ENCODE results near the gene SLC35E1. TPM values are rescaled to one million over a fixed set of nuclear protein-coding genes. Genes with fewer than 3 reads are reported as not detected.

The SLC35E1 gene
- total RNA-seq, 1 experiment from 2014 or later: 61.0 TPM

DNA sequence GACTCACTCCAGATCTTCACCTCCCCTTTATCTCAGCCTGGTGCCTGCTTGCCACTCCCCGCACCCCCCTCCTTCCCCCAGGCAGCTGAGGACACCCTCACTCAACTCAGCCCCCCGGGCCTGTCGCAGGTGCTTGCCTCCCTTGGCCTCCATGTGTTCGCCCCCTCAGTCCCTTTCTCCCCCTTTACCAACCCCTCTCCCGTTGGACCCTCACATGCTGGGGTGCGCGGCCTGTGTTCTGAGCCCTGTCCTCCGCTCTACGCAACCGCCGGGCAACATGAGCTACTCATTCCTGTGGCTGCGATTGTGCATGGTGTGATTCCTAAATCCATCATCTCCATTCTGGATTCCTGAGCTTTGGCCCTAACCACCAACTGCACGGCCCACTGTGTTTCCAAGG lies 35.1 kb downstream of the SLC35E1 start:
- H3K79me2 ChIP-seq (ENCODE audit: low read depth): peaks cover 74% of the 10 kb centered on the region
- ChIA-PET CTCF (no interaction called here), POLR2A (ENCODE audit: unreplicated experiment) (no interaction called here)
- TF ChIP-seq EZH2 (IDR thresholded peaks at IDR 0.05; ENCODE audit: low read depth): no peak
- TF ChIP-seq, protein P1, sequence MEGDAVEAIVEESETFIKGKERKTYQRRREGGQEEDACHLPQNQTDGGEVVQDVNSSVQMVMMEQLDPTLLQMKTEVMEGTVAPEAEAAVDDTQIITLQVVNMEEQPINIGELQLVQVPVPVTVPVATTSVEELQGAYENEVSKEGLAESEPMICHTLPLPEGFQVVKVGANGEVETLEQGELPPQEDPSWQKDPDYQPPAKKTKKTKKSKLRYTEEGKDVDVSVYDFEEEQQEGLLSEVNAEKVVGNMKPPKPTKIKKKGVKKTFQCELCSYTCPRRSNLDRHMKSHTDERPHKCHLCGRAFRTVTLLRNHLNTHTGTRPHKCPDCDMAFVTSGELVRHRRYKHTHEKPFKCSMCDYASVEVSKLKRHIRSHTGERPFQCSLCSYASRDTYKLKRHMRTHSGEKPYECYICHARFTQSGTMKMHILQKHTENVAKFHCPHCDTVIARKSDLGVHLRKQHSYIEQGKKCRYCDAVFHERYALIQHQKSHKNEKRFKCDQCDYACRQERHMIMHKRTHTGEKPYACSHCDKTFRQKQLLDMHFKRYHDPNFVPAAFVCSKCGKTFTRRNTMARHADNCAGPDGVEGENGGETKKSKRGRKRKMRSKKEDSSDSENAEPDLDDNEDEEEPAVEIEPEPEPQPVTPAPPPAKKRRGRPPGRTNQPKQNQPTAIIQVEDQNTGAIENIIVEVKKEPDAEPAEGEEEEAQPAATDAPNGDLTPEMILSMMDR (conservative IDR thresholded peaks at IDR 0.05): no peak
- H3K9me3 ChIP-seq (ENCODE audit: insufficient read depth, low read depth): no peaks in the 10 kb centered on the region
- no peaks in the 10 kb centered on the region for H3K27me3 ChIP-seq (ENCODE audit: insufficient read depth, low read depth)
- peaks cover 8% of the 10 kb centered on the region for H3K4me1 ChIP-seq (replicated peaks; ENCODE audit: insufficient read depth)
- no peak overlapping the region for H3K27ac ChIP-seq
- intact Hi-C loops (cut with micrococcal nuclease; ENCODE audit: unreplicated experiment): no loop called here
- no TSS peak for BruUV-seq (replicated peaks)
- H2AFZ ChIP-seq: no peak overlapping the region
- peaks cover 54% of the 10 kb centered on the region for H3K36me3 ChIP-seq (ENCODE audit: low read depth)
- no peak for DNase-seq
- H4K20me1 ChIP-seq (ENCODE audit: insufficient read depth): peaks cover 90% of the 10 kb centered on the region
- H3K4me3 ChIP-seq: no peak overlapping the region
- peaks cover 22% of the 10 kb centered on the region; the same call in 1 of the 2 replicates for H3F3A ChIP-seq (ENCODE audit: insufficient read depth, low read depth)
- no peaks in the 10 kb centered on the region for H3K9me2 ChIP-seq (ENCODE audit: insufficient read depth)
- H3K4me2 ChIP-seq: no peak overlapping the region

- intact Hi-C loops (cut with micrococcal nuclease; ENCODE audit: unreplicated experiment): no loop called here
Measured at GRCh38 chr19:16536130-16536529, 36.1 kb downstream of the SLC35E1 start.

DNA sequence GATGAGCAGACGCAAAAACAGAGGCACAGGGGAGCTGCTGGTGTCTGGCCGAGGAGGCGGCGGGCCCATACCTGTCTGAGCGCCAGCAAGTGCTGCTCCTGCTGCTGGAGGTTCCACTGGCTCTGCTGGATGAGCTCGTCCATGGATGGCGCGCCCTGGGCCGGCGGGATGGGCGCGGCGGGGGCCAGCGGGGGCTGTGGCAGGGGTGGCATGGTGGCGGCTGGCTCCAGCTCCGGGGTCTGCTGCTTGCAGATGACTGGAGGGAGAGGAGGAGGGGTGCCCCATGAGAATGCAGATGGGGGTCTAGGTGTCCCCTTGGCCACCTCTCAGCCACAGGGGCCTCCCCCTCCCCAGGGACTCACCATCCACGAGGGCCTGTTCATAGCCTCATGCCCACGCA lies 36.8 kb downstream of the SLC35E1 start:
- peaks cover 59% of the 10 kb centered on the region for H3K36me3 ChIP-seq (ENCODE audit: low read depth)
- CTCF ChIA-PET: no interaction called here
- H3K4me3 ChIP-seq: no peak overlapping the region
- H3K27me3 ChIP-seq (ENCODE audit: insufficient read depth, low read depth): no peaks in the 10 kb centered on the region
- peaks cover 86% of the 10 kb centered on the region for H4K20me1 ChIP-seq (ENCODE audit: insufficient read depth)
- H3K27ac ChIP-seq: no peak overlapping the region
- no TSS peak for BruUV-seq (replicated peaks)
- no peaks in the 10 kb centered on the region for H3K9me2 ChIP-seq (ENCODE audit: insufficient read depth)
- POLR2A ChIA-PET (ENCODE audit: unreplicated experiment): no interaction called here
- intact Hi-C loops (cut with micrococcal nuclease; ENCODE audit: unreplicated experiment): no loop called here
- no peak overlapping the region for H2AFZ ChIP-seq
- no peaks in the 10 kb centered on the region for H3K9me3 ChIP-seq (ENCODE audit: insufficient read depth, low read depth)
- H3K4me1 ChIP-seq (replicated peaks; ENCODE audit: insufficient read depth): no peaks in the 10 kb centered on the region
- TF ChIP-seq, protein P1 (conservative IDR thresholded peaks at IDR 0.05): no peak
- TF ChIP-seq EZH2 (IDR thresholded peaks at IDR 0.05; ENCODE audit: low read depth): no peak
- no peak for DNase-seq
- H3K79me2 ChIP-seq (ENCODE audit: low read depth): peaks cover 56% of the 10 kb centered on the region
- no peak overlapping the region for H3K4me2 ChIP-seq
- H3F3A ChIP-seq (ENCODE audit: insufficient read depth, low read depth): peaks cover 17% of the 10 kb centered on the region; the same call in 1 of the 2 replicates

More at GRCh38 chr19:16536130-16536529, 36.1 kb downstream of the SLC35E1 start:
- H3K4me1 ChIP-seq (replicated peaks; ENCODE audit: insufficient read depth): peaks cover 6% of the 10 kb centered on the region
- BruUV-seq (replicated peaks): no TSS peak
- no peaks in the 10 kb centered on the region for H3K9me3 ChIP-seq (ENCODE audit: insufficient read depth, low read depth)
- TF ChIP-seq, protein P1 (conservative IDR thresholded peaks at IDR 0.05): no peak
- no peak for TF ChIP-seq EZH2 (IDR thresholded peaks at IDR 0.05; ENCODE audit: low read depth)
- peaks cover 63% of the 10 kb centered on the region for H3K36me3 ChIP-seq (ENCODE audit: low read depth)
- DNase-seq: no peak
- H3K27me3 ChIP-seq (ENCODE audit: insufficient read depth, low read depth): no peaks in the 10 kb centered on the region
- ChIA-PET POLR2A (ENCODE audit: unreplicated experiment) (no interaction called here), CTCF (interaction anchor here (0.6 kb wide), 1 partner anchor 38 kb away, joined by 4 read pairs; no protein-coding TSS in a partner anchor)
- no peak overlapping the region for H3K4me2 ChIP-seq
- no peaks in the 10 kb centered on the region for H3K9me2 ChIP-seq (ENCODE audit: insufficient read depth)
- H4K20me1 ChIP-seq (ENCODE audit: insufficient read depth): peaks cover 92% of the 10 kb centered on the region
- H3K27ac ChIP-seq: no peak overlapping the region
- H3F3A ChIP-seq (ENCODE audit: insufficient read depth, low read depth): peaks cover 22% of the 10 kb centered on the region; the same call in 1 of the 2 replicates
- H3K4me3 ChIP-seq: no peak overlapping the region
- H3K79me2 ChIP-seq (ENCODE audit: low read depth): peaks cover 64% of the 10 kb centered on the region
- no peak overlapping the region for H2AFZ ChIP-seq
